GM20431 (cell line): ENCODE measurements around the gene USP34.

ENCODE experiments used
- in situ Hi-C: fragments of 300-500 bp; cut with MseI, MboI; formaldehyde crosslinking; loops from one replicate; pipeline ENCODE4 v1.15.0; 2020; ENCODE audit warnings: low sequenced_read_pairs; ENCODE audit not compliant: unreplicated experiment

The USP34 gene

GRCh38 chr2:61378281-61378680 is 92.6 kb downstream of the USP34 start:
- in situ Hi-C loops: no loop called here

- in situ Hi-C loops: no loop called here
These were observed 93.8 kb downstream of the USP34 start for GRCh38 chr2:61377046-61377445.

- in situ Hi-C loops: no loop called here
These were observed 94.7 kb downstream of the USP34 start for GRCh38 chr2:61376211-61376610.

- in situ Hi-C loops: no loop called here
These were observed 99.9 kb downstream of the USP34 start for GRCh38 chr2:61371027-61371426.

GRCh38 chr2:61368687-61369665 is 101.9 kb downstream of the USP34 start:
- in situ Hi-C loops: no loop called here

- in situ Hi-C loops: no loop called here
These were observed 103.7 kb downstream of the USP34 start for GRCh38 chr2:61367177-61367576.

- in situ Hi-C loops: no loop called here
These were observed 107.3 kb downstream of the USP34 start for GRCh38 chr2:61363580-61363979.

- in situ Hi-C loops: no loop called here
These were observed 108.0 kb downstream of the USP34 start for GRCh38 chr2:61362873-61363272.

GRCh38 chr2:61361068-61361467 is 109.8 kb downstream of the USP34 start:
- in situ Hi-C loops: no loop called here

- in situ Hi-C loops: no loop called here
These were observed 111.8 kb downstream of the USP34 start for GRCh38 chr2:61359058-61359457.

GRCh38 chr2:61357681-61358080 is 113.2 kb downstream of the USP34 start:
- in situ Hi-C loops: no loop called here

GRCh38 chr2:61356958-61357350 is 113.9 kb downstream of the USP34 start:
- in situ Hi-C loops: no loop called here

- in situ Hi-C loops: no loop called here
These were observed 114.5 kb downstream of the USP34 start for GRCh38 chr2:61356261-61356957.

GRCh38 chr2:61354543-61355197 is 116.2 kb downstream of the USP34 start:
- in situ Hi-C loops: no loop called here

GRCh38 chr2:61353909-61354308 is 117.0 kb downstream of the USP34 start:
- in situ Hi-C loops: no loop called here

GRCh38 chr2:61350777-61351176 is 120.1 kb downstream of the USP34 start:
- in situ Hi-C loops: no loop called here

GRCh38 chr2:61343141-61343540 is 127.7 kb downstream of the USP34 start:
- in situ Hi-C loops: no loop called here

- in situ Hi-C loops: no loop called here
These were observed 130.6 kb downstream of the USP34 start for GRCh38 chr2:61340242-61340641.

- in situ Hi-C loops: no loop called here
These were observed 132.4 kb downstream of the USP34 start for GRCh38 chr2:61338447-61338846.

GRCh38 chr2:61335187-61335586 is 135.7 kb downstream of the USP34 start:
- in situ Hi-C loops: no loop called here

GRCh38 chr2:61334466-61334865 is 136.4 kb downstream of the USP34 start:
- in situ Hi-C loops: no loop called here
